Measurements from ENCODE around the gene TTC39A.

DNA sequence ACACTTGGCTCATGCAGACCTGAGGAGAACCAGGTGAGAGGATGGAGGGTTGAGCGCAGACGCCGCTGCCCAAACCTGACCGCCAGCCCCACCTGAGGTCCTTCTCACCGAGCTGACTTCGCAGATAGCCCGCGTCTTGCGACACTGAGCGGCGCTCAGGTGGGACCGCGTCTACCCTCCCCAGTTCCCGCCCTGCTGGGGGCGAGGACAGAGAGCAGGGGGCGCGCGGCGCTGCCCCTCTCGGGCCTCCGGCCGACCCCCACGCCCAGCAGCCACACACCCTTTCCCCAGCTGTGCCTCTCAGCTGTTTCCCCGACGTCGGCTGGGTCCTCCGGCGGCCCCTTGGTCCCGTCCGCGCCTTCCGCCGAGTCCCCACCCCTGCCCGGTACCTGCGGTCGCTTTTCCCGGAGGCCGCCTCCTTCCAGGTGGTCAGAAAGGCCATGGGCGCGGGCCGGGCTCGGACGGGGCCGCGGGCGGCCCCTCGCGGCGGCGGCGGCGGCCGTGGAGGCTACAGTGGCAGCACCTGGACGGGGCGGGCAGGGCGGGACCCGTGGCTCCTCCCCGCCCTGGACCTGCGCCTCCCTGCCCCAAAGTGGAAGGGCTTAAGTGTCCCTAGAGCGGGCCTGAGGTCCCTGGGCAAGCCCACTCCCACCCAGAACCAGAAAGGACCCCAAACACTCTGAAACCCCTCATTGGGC is 14.4 kb upstream of the TTC39A start:
- TF ChIP-seq POLR2AphosphoS5 (IDR thresholded peaks at IDR 0.05), result no peak
- TF ChIP-seq, protein P1, sequence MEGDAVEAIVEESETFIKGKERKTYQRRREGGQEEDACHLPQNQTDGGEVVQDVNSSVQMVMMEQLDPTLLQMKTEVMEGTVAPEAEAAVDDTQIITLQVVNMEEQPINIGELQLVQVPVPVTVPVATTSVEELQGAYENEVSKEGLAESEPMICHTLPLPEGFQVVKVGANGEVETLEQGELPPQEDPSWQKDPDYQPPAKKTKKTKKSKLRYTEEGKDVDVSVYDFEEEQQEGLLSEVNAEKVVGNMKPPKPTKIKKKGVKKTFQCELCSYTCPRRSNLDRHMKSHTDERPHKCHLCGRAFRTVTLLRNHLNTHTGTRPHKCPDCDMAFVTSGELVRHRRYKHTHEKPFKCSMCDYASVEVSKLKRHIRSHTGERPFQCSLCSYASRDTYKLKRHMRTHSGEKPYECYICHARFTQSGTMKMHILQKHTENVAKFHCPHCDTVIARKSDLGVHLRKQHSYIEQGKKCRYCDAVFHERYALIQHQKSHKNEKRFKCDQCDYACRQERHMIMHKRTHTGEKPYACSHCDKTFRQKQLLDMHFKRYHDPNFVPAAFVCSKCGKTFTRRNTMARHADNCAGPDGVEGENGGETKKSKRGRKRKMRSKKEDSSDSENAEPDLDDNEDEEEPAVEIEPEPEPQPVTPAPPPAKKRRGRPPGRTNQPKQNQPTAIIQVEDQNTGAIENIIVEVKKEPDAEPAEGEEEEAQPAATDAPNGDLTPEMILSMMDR (IDR thresholded peaks at IDR 0.05), result no peak

All from gastroesophageal sphincter (tissue), 3 donors.